Measurements from ENCODE around the gene GJB1. TPM values are rescaled to one million over a fixed set of nuclear protein-coding genes. Genes with fewer than 3 reads are reported as not detected.

GJB1 gene
- total and polyA plus RNA-seq, 2 donors = 0.11 TPM; not detected in 1

DNA sequence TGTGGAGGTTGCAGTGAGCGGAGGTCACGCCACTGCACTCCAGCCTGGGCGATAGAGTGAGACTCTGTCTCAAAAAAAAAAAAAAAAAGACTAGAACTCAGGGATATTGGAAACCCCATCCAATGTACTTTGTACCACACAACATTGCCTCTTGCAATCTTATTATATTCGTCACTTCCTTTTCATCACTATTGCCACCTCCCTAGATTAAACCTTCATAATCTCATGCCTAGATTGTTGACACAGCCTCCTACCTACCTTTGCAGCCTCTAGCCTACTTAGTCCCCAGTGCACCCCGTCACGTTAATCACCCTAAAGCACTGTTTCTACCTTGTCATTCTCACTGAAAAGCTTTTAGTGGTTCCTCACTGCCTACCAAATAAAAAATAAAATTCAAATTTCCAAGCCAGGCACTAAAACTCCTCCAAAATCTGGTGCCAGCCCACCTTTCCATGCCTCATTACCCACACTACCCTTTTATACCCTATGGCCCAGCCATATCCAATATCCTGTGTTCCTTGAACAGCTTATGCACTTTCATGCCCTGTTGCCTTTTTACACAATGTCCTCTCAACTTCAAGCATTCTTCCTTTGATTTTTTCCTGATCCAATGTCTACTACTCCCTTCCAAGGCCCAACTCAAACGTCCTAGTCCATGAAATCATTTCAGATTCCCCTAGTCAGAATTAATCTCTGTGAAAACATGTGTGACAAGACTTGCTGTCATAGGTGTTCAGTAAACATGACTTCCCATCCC is 23.6 kb upstream of the GJB1 start:
- WGBS = 96% methylated on average over 7 of the region's 7 CpGs
- Histone ChIP-seq H3K4me3 (ENCODE audit: low read length in 2 of 2) (no peak overlapping the region), H3K27me3 (ENCODE audit: control insufficient read depth in 2 of 2, insufficient read depth in 1 of 2, low read length in 1 of 2) (no peaks in the 10 kb centered on the region)

GRCh38 chrX:71210816-71211215 is 12.2 kb upstream of the GJB1 start:
- no peak overlapping the region for H3K27ac ChIP-seq (ENCODE audit: low read depth in 1 of 2, low read length in 1 of 2)
- no peak for DNase-seq (ENCODE audit: low read depth in 6 of 9, low spot score in 9 of 9)
- WGBS = 93% methylated on average over 3 of the region's 3 CpGs
- no peaks in the 10 kb centered on the region for H3K4me1 ChIP-seq (ENCODE audit: control insufficient read depth in 2 of 2, insufficient read depth in 2 of 2, low read length in 2 of 2)
- H3K4me3 ChIP-seq (ENCODE audit: low read length in 2 of 2) = no peak overlapping the region
- H3K9me3 ChIP-seq (ENCODE audit: control insufficient read depth in 2 of 2, insufficient read depth in 1 of 2, low read length in 1 of 2) = no peaks in the 10 kb centered on the region
- no peaks in the 10 kb centered on the region for H3K27me3 ChIP-seq (ENCODE audit: control insufficient read depth in 2 of 2, insufficient read depth in 1 of 2, low read length in 1 of 2)
- no peaks in the 10 kb centered on the region for H3K36me3 ChIP-seq (ENCODE audit: control insufficient read depth in 2 of 2, insufficient read depth in 2 of 2, low read length in 1 of 2)

More for the DNA sequence above, 23.6 kb upstream of the GJB1 start:
- peaks cover 2 to 3% of the 10 kb centered on the region in 2 donors for H3K4me1 ChIP-seq (ENCODE audit: control insufficient read depth in 2 of 2, insufficient read depth in 2 of 2, low read length in 2 of 2)
- H3K27ac ChIP-seq (ENCODE audit: low read depth in 1 of 2, low read length in 1 of 2) = no peak overlapping the region
- no peaks in the 10 kb centered on the region for H3K9me3 ChIP-seq (ENCODE audit: control insufficient read depth in 2 of 2, insufficient read depth in 1 of 2, low read length in 1 of 2)
- DNase-seq (ENCODE audit: low read depth in 6 of 9, low spot score in 9 of 9) = no peak
- H3K36me3 ChIP-seq (ENCODE audit: control insufficient read depth in 2 of 2, insufficient read depth in 2 of 2, low read length in 1 of 2) = no peaks in the 10 kb centered on the region

GRCh38 chrX:71212536-71212935 is 10.5 kb upstream of the GJB1 start:
- no peaks in the 10 kb centered on the region for H3K9me3 ChIP-seq (ENCODE audit: control insufficient read depth in 2 of 2, insufficient read depth in 1 of 2, low read length in 1 of 2)
- peaks cover 0 to 7% of the 10 kb centered on the region in 2 donors for H3K4me1 ChIP-seq (ENCODE audit: control insufficient read depth in 2 of 2, insufficient read depth in 2 of 2, low read length in 2 of 2)
- no peaks in the 10 kb centered on the region for H3K36me3 ChIP-seq (ENCODE audit: control insufficient read depth in 2 of 2, insufficient read depth in 2 of 2, low read length in 1 of 2)
- no peak for DNase-seq (ENCODE audit: low read depth in 6 of 9, low spot score in 9 of 9)
- no peak overlapping the region for H3K27ac ChIP-seq (ENCODE audit: low read depth in 1 of 2, low read length in 1 of 2)
- H3K4me3 ChIP-seq (ENCODE audit: low read length in 2 of 2) = no peak overlapping the region
- 79% methylated on average over 5 of the region's 5 CpGs for WGBS
- H3K27me3 ChIP-seq (ENCODE audit: control insufficient read depth in 2 of 2, insufficient read depth in 1 of 2, low read length in 1 of 2) = no peaks in the 10 kb centered on the region

DNA sequence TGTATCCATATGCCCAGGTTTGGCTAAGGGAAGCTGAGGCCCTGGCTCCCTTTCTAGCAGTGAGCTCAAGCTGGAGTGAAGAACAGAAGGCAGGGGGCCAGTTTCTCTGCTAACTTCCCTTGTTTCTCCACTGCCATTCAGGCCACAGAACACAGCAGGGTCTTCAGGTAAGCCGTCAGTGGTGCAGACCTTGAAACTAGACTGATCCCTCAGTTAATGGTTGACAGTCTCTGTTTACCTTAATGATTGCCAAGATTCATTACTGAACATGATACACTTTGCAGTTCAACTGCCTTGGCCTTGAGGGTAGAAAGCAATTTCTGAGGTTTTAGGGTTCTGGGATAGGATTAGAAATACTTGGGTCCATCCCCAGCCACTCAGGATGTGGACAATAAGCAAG is 8.9 kb upstream of the GJB1 start:
- Histone ChIP-seq H3K4me1 (ENCODE audit: control insufficient read depth in 2 of 2, insufficient read depth in 2 of 2, low read length in 2 of 2) (peaks cover 0 to 7% of the 10 kb centered on the region in 2 donors), H3K4me3 (ENCODE audit: low read length in 2 of 2) (no peak overlapping the region), H3K27ac (ENCODE audit: low read depth in 1 of 2, low read length in 1 of 2) (no peak overlapping the region), H3K36me3 (ENCODE audit: control insufficient read depth in 2 of 2, insufficient read depth in 2 of 2, low read length in 1 of 2) (no peaks in the 10 kb centered on the region), H3K27me3 (ENCODE audit: control insufficient read depth in 2 of 2, insufficient read depth in 1 of 2, low read length in 1 of 2) (no peaks in the 10 kb centered on the region), H3K9me3 (ENCODE audit: control insufficient read depth in 2 of 2, insufficient read depth in 1 of 2, low read length in 1 of 2) (no peaks in the 10 kb centered on the region)
- 96% methylated on average over 1 of the region's 1 CpG for WGBS
- no peak for DNase-seq (ENCODE audit: low read depth in 6 of 9, low spot score in 9 of 9)

DNA sequence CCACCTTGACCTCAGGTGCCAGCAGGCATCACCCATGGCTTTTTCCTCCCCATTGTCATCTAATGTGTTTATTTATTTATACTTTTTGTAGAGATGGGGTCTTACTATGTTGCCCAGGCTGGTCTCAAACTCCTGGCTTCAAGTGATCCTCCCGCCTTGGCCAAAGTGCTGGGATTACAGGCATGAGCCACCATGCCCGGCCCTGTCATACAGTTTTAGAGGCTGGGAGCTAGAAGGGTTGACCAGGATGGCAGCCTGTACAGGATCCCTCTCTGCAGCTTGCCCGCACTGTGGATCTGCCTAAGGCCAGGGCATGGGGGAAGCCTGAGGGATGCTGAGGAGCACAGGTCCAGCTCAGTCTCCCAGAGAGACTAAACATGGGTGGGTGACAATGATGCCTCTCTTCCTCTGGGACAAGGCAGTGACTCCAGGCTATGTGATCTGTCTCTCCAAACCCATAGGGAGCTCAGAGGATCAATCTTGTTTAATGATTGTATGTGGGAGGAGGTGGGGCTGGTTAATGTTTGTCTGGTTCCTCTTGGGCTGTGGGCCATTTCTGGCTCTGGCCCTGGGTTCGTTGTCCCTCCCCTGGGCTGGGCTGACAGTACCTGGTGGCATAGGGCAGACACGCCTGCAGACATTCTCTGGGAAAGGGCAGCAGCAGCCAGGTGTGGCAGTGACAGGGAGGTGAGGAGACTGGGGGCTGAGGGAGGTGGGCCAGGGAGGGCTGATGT is 8.3 kb upstream of the GJB1 start:
- WGBS = 97% methylated on average over 5 of the region's 5 CpGs
- Histone ChIP-seq H3K27ac (ENCODE audit: low read depth in 1 of 2, low read length in 1 of 2) (no peak overlapping the region), H3K4me1 (ENCODE audit: control insufficient read depth in 2 of 2, insufficient read depth in 2 of 2, low read length in 2 of 2) (peaks cover 0 to 7% of the 10 kb centered on the region in 2 donors), H3K36me3 (ENCODE audit: control insufficient read depth in 2 of 2, insufficient read depth in 2 of 2, low read length in 1 of 2) (no peaks in the 10 kb centered on the region), H3K27me3 (ENCODE audit: control insufficient read depth in 2 of 2, insufficient read depth in 1 of 2, low read length in 1 of 2) (no peaks in the 10 kb centered on the region), H3K4me3 (ENCODE audit: low read length in 2 of 2) (no peak overlapping the region), H3K9me3 (ENCODE audit: control insufficient read depth in 2 of 2, insufficient read depth in 1 of 2, low read length in 1 of 2) (no peaks in the 10 kb centered on the region)
- DNase-seq (ENCODE audit: low read depth in 6 of 9, low spot score in 9 of 9) = no peak

DNA sequence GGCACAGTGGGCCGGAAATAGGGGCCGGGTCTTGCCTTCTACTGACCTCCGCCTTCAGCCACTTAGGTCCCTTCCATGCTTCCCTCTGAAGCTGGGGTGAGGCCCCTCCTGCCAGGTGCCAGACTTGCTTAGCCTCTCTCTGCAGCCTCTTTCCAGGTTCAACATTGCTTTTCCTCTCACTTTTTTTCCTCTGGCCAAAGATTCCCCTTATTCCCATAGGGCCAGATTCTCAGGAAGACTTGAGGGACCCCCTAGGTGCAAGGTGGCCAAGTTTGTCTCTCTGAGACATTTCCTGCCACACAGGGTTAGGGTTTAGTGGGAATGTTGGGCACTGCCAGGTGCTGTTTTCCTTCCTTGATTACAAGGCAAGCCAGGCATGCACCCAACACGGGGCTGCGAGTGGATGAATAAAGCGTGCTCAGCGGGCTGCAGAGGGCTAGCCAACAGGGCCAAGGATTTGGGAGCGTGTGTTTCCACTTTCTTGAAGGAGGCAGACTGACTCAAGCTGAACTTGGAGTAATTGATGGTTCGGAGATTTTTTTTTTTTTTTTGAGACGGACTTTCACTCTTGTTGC is 7.6 kb upstream of the GJB1 start:
- no peaks in the 10 kb centered on the region for H3K36me3 ChIP-seq (ENCODE audit: control insufficient read depth in 2 of 2, insufficient read depth in 2 of 2, low read length in 1 of 2)
- no peak for DNase-seq (ENCODE audit: low read depth in 6 of 9, low spot score in 9 of 9)
- H3K4me1 ChIP-seq (ENCODE audit: control insufficient read depth in 2 of 2, insufficient read depth in 2 of 2, low read length in 2 of 2) = peaks cover 0 to 7% of the 10 kb centered on the region in 2 donors
- H3K4me3 ChIP-seq (ENCODE audit: low read length in 2 of 2) = no peak overlapping the region
- H3K9me3 ChIP-seq (ENCODE audit: control insufficient read depth in 2 of 2, insufficient read depth in 1 of 2, low read length in 1 of 2) = no peaks in the 10 kb centered on the region
- H3K27me3 ChIP-seq (ENCODE audit: control insufficient read depth in 2 of 2, insufficient read depth in 1 of 2, low read length in 1 of 2) = no peaks in the 10 kb centered on the region
- H3K27ac ChIP-seq (ENCODE audit: low read depth in 1 of 2, low read length in 1 of 2) = no peak overlapping the region
- 94% methylated on average over 10 of the region's 10 CpGs for WGBS

- H3K27me3 ChIP-seq (ENCODE audit: control insufficient read depth in 2 of 2, insufficient read depth in 1 of 2, low read length in 1 of 2) = no peaks in the 10 kb centered on the region
- H3K36me3 ChIP-seq (ENCODE audit: control insufficient read depth in 2 of 2, insufficient read depth in 2 of 2, low read length in 1 of 2) = no peaks in the 10 kb centered on the region
- peak in 3 of 9 donors; percentile 3 to 46 (median 18) for DNase-seq (ENCODE audit: low read depth in 6 of 9, low spot score in 9 of 9)
- no peak overlapping the region for H3K27ac ChIP-seq (ENCODE audit: low read depth in 1 of 2, low read length in 1 of 2)
- H3K4me3 ChIP-seq (ENCODE audit: low read length in 2 of 2) = no peak overlapping the region
- H3K4me1 ChIP-seq (ENCODE audit: control insufficient read depth in 2 of 2, insufficient read depth in 2 of 2, low read length in 2 of 2) = peaks cover 0 to 7% of the 10 kb centered on the region in 2 donors
- 55% methylated on average over 6 of the region's 6 CpGs for WGBS
- H3K9me3 ChIP-seq (ENCODE audit: control insufficient read depth in 2 of 2, insufficient read depth in 1 of 2, low read length in 1 of 2) = no peaks in the 10 kb centered on the region
These were observed 6.5 kb upstream of the GJB1 start for GRCh38 chrX:71216485-71216884.

DNA sequence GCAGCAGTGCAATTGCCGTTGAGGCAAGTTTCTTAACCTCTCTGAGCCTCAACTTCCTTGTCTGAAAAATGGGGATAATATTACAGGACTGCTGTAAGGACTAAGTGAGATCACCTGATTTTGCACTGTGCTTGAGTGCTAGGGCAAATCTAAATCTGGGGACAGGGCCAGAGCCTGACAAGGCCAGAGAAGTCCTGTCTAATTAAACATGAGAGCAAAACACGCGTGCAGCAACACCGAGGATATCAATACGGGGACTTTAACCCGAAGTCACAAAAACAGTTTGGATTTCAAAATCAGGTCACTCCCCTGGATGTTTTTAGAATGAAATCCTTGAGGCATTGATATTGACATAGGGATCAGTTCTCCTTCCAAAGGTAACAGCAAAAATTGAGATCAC is 5.7 kb upstream of the GJB1 start:
- Histone ChIP-seq H3K27ac (ENCODE audit: low read depth in 1 of 2, low read length in 1 of 2) (no peak overlapping the region), H3K27me3 (ENCODE audit: control insufficient read depth in 2 of 2, insufficient read depth in 1 of 2, low read length in 1 of 2) (no peaks in the 10 kb centered on the region), H3K9me3 (ENCODE audit: control insufficient read depth in 2 of 2, insufficient read depth in 1 of 2, low read length in 1 of 2) (no peaks in the 10 kb centered on the region), H3K4me3 (ENCODE audit: low read length in 2 of 2) (no peak overlapping the region), H3K36me3 (ENCODE audit: control insufficient read depth in 2 of 2, insufficient read depth in 2 of 2, low read length in 1 of 2) (no peaks in the 10 kb centered on the region), H3K4me1 (ENCODE audit: control insufficient read depth in 2 of 2, insufficient read depth in 2 of 2, low read length in 2 of 2) (peaks cover 0 to 7% of the 10 kb centered on the region in 2 donors)
- 96% methylated on average over 6 of the region's 6 CpGs for WGBS
- DNase-seq (ENCODE audit: low read depth in 6 of 9, low spot score in 9 of 9) = no peak

DNA sequence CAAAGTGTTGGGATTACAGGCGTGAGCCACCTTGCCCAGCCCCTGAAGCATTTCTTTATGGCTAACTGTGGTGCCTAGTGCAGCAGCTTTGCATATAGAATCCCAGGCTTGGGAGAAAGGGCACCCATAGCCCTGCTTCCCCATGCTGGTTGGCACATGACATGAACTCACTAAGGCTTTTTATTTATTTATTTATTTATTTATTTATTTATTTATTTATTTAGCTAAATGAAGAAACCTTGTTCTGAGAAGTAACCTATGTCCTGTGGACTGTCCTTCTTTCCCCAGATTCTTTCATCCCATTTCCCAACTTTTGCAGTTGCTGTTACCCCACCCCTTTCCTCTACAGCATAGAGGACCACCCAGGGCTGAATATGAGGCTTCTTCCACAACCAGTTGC is 1.9 kb upstream of the GJB1 start:
- Histone ChIP-seq H3K4me1 (ENCODE audit: control insufficient read depth in 2 of 2, insufficient read depth in 2 of 2, low read length in 2 of 2) (peaks cover 0 to 7% of the 10 kb centered on the region in 2 donors), H3K9me3 (ENCODE audit: control insufficient read depth in 2 of 2, insufficient read depth in 1 of 2, low read length in 1 of 2) (no peaks in the 10 kb centered on the region), H3K4me3 (ENCODE audit: low read length in 2 of 2) (no peak overlapping the region), H3K27me3 (ENCODE audit: control insufficient read depth in 2 of 2, insufficient read depth in 1 of 2, low read length in 1 of 2) (no peaks in the 10 kb centered on the region), H3K36me3 (ENCODE audit: control insufficient read depth in 2 of 2, insufficient read depth in 2 of 2, low read length in 1 of 2) (no peaks in the 10 kb centered on the region), H3K27ac (ENCODE audit: low read depth in 1 of 2, low read length in 1 of 2) (no peak overlapping the region)
- 100% methylated on average over 1 of the region's 1 CpG for WGBS
- DNase-seq (ENCODE audit: low read depth in 6 of 9, low spot score in 9 of 9) = no peak

Data from thymus (tissue), 11 donors.